Measurements from ENCODE around the gene DBT.

The DBT gene

DNA sequence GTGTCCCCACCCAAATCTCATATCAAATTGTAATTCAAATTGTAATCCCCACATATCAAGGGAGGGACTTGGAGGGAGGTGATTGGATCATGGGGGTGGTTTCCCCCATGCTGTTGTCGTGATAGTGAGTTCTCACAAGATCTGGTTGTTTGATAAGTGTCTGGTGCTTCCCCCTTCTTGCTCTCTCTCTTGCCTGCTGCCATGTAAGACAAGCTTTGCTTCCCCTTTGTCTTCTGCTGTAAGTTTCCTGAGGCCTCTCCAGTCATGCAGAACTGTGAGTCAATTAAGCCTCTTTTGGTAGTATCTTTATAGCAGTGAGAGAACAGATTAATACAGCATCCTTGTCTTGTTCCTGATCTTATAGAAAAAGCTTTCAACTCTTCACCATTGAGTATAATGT, 65.1 kb downstream of the DBT start:
- DNase-seq: no peak

GRCh38 chr1:100183370-100183769, 66.3 kb downstream of the DBT start:
- DNase-seq: no peak

DNA sequence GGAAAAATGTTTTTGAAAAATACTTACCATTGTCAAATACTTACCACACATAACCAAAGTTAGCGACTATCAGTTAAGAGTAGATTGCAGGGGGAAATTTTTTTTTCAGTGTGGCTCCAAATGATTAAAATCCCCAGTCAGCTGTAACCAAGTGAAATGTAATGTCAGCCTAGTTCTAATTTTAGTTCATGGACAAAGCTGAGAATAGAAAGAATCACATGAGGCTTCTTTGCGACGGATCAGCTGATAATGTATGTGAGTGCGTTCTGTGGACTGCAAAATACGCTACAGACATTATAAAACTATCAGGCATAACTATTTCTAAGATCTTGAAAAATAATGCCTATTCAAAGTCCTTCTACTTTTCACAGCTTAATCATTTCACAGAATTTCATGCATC, 71.5 kb downstream of the DBT start, which contains the start of gene LRRC39:
Gene LRRC39, minus strand, starts transcription at position 166 of the 400 bp plus-strand sequence. CDS start 9,740 bp downstream, outside the sequence.
- no peak for DNase-seq

GRCh38 chr1:100177295-100178041, 72.2 kb downstream of the DBT start:
- DNase-seq: no peak

GRCh38 chr1:100168051-100168450, 81.6 kb downstream of the DBT start:
- no peak for DNase-seq

GRCh38 chr1:100164702-100165101, 84.9 kb downstream of the DBT start:
- DNase-seq: no peak

DNA sequence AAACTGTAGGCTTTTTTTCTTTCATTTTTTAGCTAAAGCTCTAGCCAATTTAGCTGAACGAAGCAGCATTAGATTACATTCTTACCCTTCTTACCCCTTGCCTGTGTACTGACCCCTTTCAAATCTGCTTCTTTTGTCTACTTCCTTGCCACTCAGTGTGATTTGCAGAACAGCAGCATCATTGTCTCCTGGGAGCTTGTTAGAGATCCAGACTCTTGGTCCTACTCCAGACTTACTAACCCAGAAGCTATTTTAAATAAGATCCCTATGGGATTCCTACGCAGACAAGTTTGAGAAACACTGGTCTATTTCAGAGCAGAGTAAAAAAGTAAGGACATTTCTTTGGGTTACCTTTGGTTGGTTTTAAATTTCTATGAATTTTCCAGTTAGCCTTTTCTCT, 85.4 kb downstream of the DBT start:
- no peak for DNase-seq

DNA sequence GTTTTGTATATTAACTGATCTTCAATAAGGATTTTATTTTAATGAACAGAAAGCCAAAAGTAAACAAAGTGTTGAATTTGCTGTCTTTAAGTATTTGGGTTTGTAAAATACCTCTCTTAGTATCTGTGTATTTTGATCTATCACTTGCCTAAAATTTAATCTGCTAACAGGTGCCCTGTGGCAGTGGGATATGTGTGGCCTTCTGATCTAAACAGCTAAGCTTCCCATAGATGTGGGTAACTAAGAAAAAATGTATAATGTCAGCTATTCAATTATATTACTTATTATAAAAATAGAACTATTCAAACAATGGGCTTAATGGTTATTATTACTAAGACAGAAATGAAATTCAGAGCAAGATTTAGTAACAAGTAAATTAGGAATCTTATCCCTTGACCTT, 86.8 kb downstream of the DBT start:
- DNase-seq: no peak

GRCh38 chr1:100152271-100152670, 97.4 kb downstream of the DBT start:
- DNase-seq: no peak

GRCh38 chr1:100151679-100152078, 98.0 kb downstream of the DBT start:
- DNase-seq: no peak

DNA sequence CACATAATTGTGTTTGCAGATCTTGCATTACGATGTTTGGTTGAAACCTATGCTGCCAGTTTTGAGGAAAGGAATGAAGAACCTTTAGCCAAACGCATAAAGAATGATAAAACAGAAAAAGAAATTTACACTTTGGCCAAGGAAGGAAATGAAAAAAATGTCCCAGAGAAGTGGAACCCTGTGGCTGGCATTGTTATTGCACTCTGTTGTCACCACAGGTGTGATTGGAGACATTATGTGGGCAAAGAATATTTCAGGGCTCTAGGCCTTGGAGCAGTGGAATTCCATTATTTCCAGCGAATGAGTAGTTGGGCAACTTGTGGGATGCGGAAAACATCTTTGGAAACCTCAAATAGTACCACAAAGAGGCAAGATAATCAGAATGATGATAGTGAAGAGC, 101.8 kb downstream of the DBT start:
- no peak for DNase-seq

DNA sequence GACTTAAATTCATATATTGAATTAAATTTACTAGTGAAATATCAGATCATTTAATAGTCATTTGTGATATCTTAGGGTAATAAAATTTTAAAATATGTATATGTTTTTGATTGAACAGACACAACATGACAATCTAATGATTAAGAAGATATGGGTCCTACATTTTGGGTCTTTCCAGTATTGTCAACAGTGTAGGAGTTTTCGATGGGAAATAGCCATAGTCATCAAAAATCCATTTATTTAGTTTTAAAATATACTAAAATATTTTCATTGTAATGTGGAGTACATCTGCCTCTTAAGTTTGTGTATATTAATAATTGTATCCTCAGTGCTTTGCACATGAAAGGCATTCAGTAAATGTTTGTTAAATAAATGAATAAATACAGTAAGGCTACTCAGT, 102.7 kb downstream of the DBT start:
- DNase-seq: no peak

DNA sequence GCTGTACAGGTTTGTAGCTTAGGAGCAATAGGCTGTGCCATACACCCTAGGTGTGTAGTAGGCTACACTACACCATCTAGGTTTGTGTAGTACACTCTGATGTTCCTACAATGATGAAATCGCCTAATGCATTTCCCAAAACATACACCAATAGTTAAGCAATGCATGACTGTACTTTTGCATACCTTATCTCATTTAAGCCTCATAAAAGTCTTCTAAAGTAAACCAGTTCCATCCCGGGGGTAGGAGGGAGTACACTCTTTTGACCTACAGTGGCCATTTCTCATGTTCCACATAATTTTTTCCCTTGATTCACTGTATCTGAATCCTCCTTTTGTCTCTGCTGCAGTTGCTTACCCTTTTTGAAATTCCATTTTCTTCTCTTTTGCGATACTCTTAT, 104.5 kb downstream of the DBT start:
- no peak for DNase-seq

DNA sequence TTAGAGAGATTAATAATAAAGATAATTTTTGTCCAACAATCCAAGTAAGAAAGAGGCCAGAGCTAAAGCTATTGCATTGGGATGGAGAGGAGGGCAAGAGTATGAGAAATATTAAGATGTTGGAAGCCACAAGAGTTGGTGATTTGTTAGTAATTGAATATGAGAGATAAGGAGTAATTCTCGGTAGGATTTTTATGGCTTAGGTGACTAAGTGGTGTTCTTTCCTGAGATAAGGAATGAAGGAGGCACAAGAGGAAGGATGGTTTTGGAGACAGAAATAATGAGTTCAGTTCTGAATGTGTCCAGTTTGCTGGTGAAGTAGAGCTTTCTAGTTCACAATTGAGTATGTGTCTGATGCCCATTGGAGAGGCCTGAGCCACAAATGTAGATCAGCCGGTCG, 107.3 kb downstream of the DBT start:
- no peak for DNase-seq

GRCh38 chr1:100141192-100141591, 108.4 kb downstream of the DBT start:
- DNase-seq: no peak

DNA sequence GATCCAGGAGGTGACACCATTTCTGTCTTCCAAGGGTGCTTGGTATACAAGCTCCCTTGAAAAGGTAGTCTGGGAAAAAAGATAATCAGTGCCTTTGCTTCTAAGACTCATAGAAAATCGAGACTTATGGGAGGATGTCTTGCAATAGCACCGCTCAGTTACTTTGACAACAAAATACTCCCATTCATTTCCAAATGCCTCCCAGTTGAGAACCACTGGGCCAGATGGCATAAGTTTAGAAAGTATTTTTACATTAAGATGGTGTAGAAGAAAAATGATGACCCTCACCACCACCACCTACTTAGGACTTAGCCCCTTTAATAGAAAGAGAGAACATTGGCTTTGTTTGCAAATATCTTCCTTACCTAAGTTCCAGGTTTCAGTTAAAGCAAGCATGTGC, 112.0 kb downstream of the DBT start:
- DNase-seq: no peak

Data from stimulated activated CD4-positive, alpha-beta T cell treated with anti-CD3 and anti-CD28 coated beads, Interleukin-12 subunit alpha, Interleukin-12 subunit beta, amount 100 ng/mL, for 4 hours (primary cell).